PC-9 (cell line): ENCODE results near the gene CTNND1.

Experiments
- CTCF ChIP-seq: fragments of 200-600 bp; sonication (generic); conservative IDR thresholded peaks from 2 replicates; pipeline ENCODE4 v1.6.1; 2017; ENCODE audit warnings: mixed run types, antibody characterized with exemption, mild to moderate bottlenecking, moderate library complexity
- EZH2 ChIP-seq: fragments of 200-600 bp; sonication (generic); IDR thresholded peaks from 2 replicates; pipeline ENCODE4 v1.8.0; 2017; ENCODE audit warnings: antibody characterized with exemption, low read depth

- no peak for TF ChIP-seq CTCF
- TF ChIP-seq EZH2: no peak
Measured at GRCh38 chr11:57770793-57771192, 9.2 kb downstream of the CTNND1 start.
